IMR-90 (cell line): Measurements from ENCODE around the gene JMJD7. TPM values are rescaled to one million over a fixed set of nuclear protein-coding genes. Genes with fewer than 3 reads are reported as not detected.

Source experiments
- ATAC-seq: fragments of 200-7000 bp; cut with Tn5 transposase; 2 replicates; pipeline ENCODE4 v1.9.1; 2020; ENCODE audit warnings: low read depth, mild to moderate bottlenecking, moderate library complexity
- BruUV-seq: library from RNA; stranded (reverse); fragments of 400-500 nt; replicated peaks from 2 replicates; lab custom pipeline; 2021; lab: Mats Ljungman, UMichigan
- CTCF ChIA-PET: fragments of 300-600 bp; formaldehyde crosslinking; extraction: SDS; loops from one replicate; lab custom pipeline; 2021; ENCODE audit warnings: antibody characterized with exemption; lab: Yijun Ruan, JAX
- POLR2A ChIA-PET: fragments of 300-600 bp; sonication (Branson Sonifier 250); formaldehyde crosslinking; loops from one replicate; lab custom pipeline; 2022; ENCODE audit warnings: antibody characterized with exemption; ENCODE audit not compliant: unreplicated experiment; lab: Charles Lee
- DNase-seq: peaks from one replicate; pipeline ENCODE4 v3.0.0; 2013
- H2AFZ ChIP-seq: replicated peaks from 2 replicates; pipeline ENCODE3; 2013; ENCODE audit warnings: low read length, mild to moderate bottlenecking; ENCODE audit not compliant: poor library complexity
- H2AK5ac ChIP-seq: 2 replicates; pipeline ENCODE4 v1.6.1; 2013; ENCODE audit warnings: low read depth, low read length, inconsistent platforms
- H2AK9ac ChIP-seq: replicated peaks from 2 replicates; pipeline ENCODE3; 2013; ENCODE audit warnings: mild to moderate bottlenecking, low read depth, low read length, moderate library complexity; ENCODE audit not compliant: poor library complexity
- H2BK120ac ChIP-seq: 2 replicates; pipeline ENCODE4 v1.6.1; 2013; ENCODE audit warnings: low read depth, low read length, inconsistent platforms
- H2BK15ac ChIP-seq: 3 replicates; pipeline ENCODE4 v1.6.1; 2013; ENCODE audit warnings: low read depth, low read length, inconsistent platforms
- H2BK20ac ChIP-seq: 2 replicates; pipeline ENCODE4 v1.6.1; 2013; ENCODE audit warnings: low read depth, mild to moderate bottlenecking, inconsistent platforms, low read length, moderate library complexity
- H2BK5ac ChIP-seq: 2 replicates; pipeline ENCODE4 v1.6.1; 2013; ENCODE audit warnings: mild to moderate bottlenecking, low read depth, low read length, inconsistent platforms; ENCODE audit not compliant: poor library complexity, severe bottlenecking
- H3K14ac ChIP-seq: replicated peaks from 2 replicates; pipeline ENCODE4 v1.6.1; 2013; ENCODE audit warnings: low read depth, low read length, inconsistent platforms
- H3K18ac ChIP-seq: 2 replicates; pipeline ENCODE4 v1.6.1; 2013; ENCODE audit warnings: low read depth, low read length, control low read depth
- H3K23ac ChIP-seq: 2 replicates; pipeline ENCODE4 v1.6.1; 2013; ENCODE audit warnings: low read depth, low read length, inconsistent platforms
- H3K27ac ChIP-seq: 2 replicates; pipeline ENCODE4 v1.5.1; 2013; ENCODE audit warnings: mild to moderate bottlenecking, control low read depth, low read length; ENCODE audit not compliant: insufficient read depth
- H3K27me3 ChIP-seq: 2 replicates; pipeline ENCODE4 v1.6.1; 2013; ENCODE audit warnings: low read length; ENCODE audit not compliant: control insufficient read depth, insufficient read depth
- H3K36me3 ChIP-seq: 2 replicates; pipeline ENCODE4 v1.6.1; 2013; ENCODE audit warnings: low read length, mixed read lengths; ENCODE audit not compliant: control insufficient read depth, insufficient read depth
- H3K4ac ChIP-seq: 2 replicates; pipeline ENCODE4 v1.6.1; 2013; ENCODE audit warnings: low read depth, low read length, inconsistent platforms
- H3K4me1 ChIP-seq: 2 replicates; pipeline ENCODE4 v1.6.1; 2013; ENCODE audit warnings: low read length, mixed read lengths; ENCODE audit not compliant: control insufficient read depth, insufficient read depth
- H3K4me2 ChIP-seq: 2 replicates; pipeline ENCODE4 v1.6.1; 2013; ENCODE audit warnings: low read depth, mild to moderate bottlenecking, control low read depth, low read length, moderate library complexity
- H3K4me3 ChIP-seq: 2 replicates; pipeline ENCODE4 v1.5.1; 2013; ENCODE audit warnings: low read depth, mild to moderate bottlenecking, control low read depth, low read length, moderate library complexity; ENCODE audit not compliant: insufficient read depth
- H3K56ac ChIP-seq: 2 replicates; pipeline ENCODE4 v1.6.1; 2013; ENCODE audit warnings: low read length, inconsistent platforms; ENCODE audit not compliant: insufficient read depth; ENCODE audit errors: extremely low read depth
- H3K79me1 ChIP-seq, 2 experiments: 2 replicates each; pipeline ENCODE4 v1.6.1; 2013; ENCODE audit warnings: low read length in 2 of 2, inconsistent platforms in 1 of 2, low read depth in 1 of 2
- H3K9ac ChIP-seq: 2 replicates; pipeline ENCODE4 v1.6.1; 2013; ENCODE audit warnings: low read depth, low read length, control low read depth
- H3K9me1 ChIP-seq: 2 replicates; pipeline ENCODE4 v1.6.1; 2013; ENCODE audit warnings: low read length, inconsistent platforms; ENCODE audit not compliant: insufficient read depth
- H3K9me3 ChIP-seq: 2 replicates; pipeline ENCODE4 v1.6.1; 2013; ENCODE audit warnings: low read length; ENCODE audit not compliant: control insufficient read depth, insufficient read depth
- H4K20me1 ChIP-seq: 2 replicates; pipeline ENCODE4 v1.6.1; 2013; ENCODE audit warnings: low read length, inconsistent platforms; ENCODE audit not compliant: insufficient read depth
- H4K5ac ChIP-seq: 2 replicates; pipeline ENCODE4 v1.6.1; 2013; ENCODE audit warnings: mild to moderate bottlenecking, low read depth, low read length, control low read depth
- H4K8ac ChIP-seq, 2 experiments: 2 replicates each; pipeline ENCODE4 v1.6.1; 2013; ENCODE audit warnings: low read depth in 2 of 2, low read length in 2 of 2, control low read depth in 1 of 2, inconsistent platforms in 1 of 2
- H4K91ac ChIP-seq: 2 replicates; pipeline ENCODE4 v1.6.1; 2013; ENCODE audit warnings: low read depth, low read length, inconsistent platforms; ENCODE audit not compliant: insufficient read depth
- CEBPB ChIP-seq: IDR thresholded peaks from 2 replicates; pipeline ENCODE4 v1.6.1; 2012; ENCODE audit warnings: low read depth, low read length, improper control_type of control experiment
- CTCF ChIP-seq: conservative IDR thresholded peaks from 2 replicates; pipeline ENCODE4 v1.5.1; 2012; ENCODE audit warnings: mild to moderate bottlenecking, low read depth, low read length, improper control_type of control experiment
- ELK1 ChIP-seq: fragments of 150-350 bp; IDR thresholded peaks from 2 replicates; pipeline ENCODE4 v1.6.1; 2016; ENCODE audit warnings: low read depth, mild to moderate bottlenecking, low read length, moderate library complexity, borderline replicate concordance
- FOS ChIP-seq: fragments of 150-350 bp; IDR thresholded peaks from 2 replicates; pipeline ENCODE4 v1.6.1; 2016; ENCODE audit warnings: low read depth, low read length
- MAFK ChIP-seq: IDR thresholded peaks from 2 replicates; pipeline ENCODE4 v1.6.1; 2012; ENCODE audit warnings: low read depth, low read length, improper control_type of control experiment
- MAZ ChIP-seq: IDR thresholded peaks from 2 replicates; pipeline ENCODE4 v1.6.1; 2012; ENCODE audit warnings: low read depth, mild to moderate bottlenecking, low read length, improper control_type of control experiment, moderate library complexity, borderline replicate concordance
- MXI1 ChIP-seq: IDR thresholded peaks from 2 replicates; pipeline ENCODE4 v1.6.1; 2012; ENCODE audit warnings: low read depth, mild to moderate bottlenecking, low read length, moderate library complexity, borderline replicate concordance
- RFX5 ChIP-seq: IDR thresholded peaks from 2 replicates; pipeline ENCODE4 v1.8.0; 2012; ENCODE audit warnings: low read depth, mild to moderate bottlenecking, low read length, moderate library complexity
- SMC3 ChIP-seq: fragments of 150-350 bp; IDR thresholded peaks from 2 replicates; pipeline ENCODE4 v1.6.1; 2016; ENCODE audit warnings: low read depth, mild to moderate bottlenecking, antibody characterized with exemption, low read length, moderate library complexity
- USF2 ChIP-seq: fragments of 150-350 bp; IDR thresholded peaks from 2 replicates; pipeline ENCODE4 v1.6.1; 2017; ENCODE audit warnings: mild to moderate bottlenecking, antibody characterized with exemption, low read length, low read depth
- WGBS, 2 experiments: methylation state at CpG; one replicate each; pipeline versions ENCODE4 v1.1.5 to v1.1.7; 2013; ENCODE audit warnings: missing lambda C conversion rate in 2 of 2; ENCODE audit not compliant: insufficient read length in 1 of 2; ENCODE audit errors: extremely low coverage in 2 of 2; 5-methylcytosine and 5-hydroxymethylcytosine counted together
- dilution Hi-C: fragments of 300-500 bp; cut with HindIII; formaldehyde crosslinking; loops from one replicate; pipeline ENCODE4 v1.14.3; 2018; ENCODE audit warnings: low sequenced_read_pairs; ENCODE audit not compliant: unreplicated experiment
- in situ Hi-C: fragments of 300-500 bp; cut with MboI; formaldehyde crosslinking; loops from 3 replicates; pipeline ENCODE4 v1.14.3; 2019; ENCODE audit warnings: low sequenced_read_pairs, inconsistent platforms, mixed read lengths
- intact Hi-C: fragments of 100-400 bp; cut with micrococcal nuclease; formaldehyde crosslinking; loops from 2 replicates; pipeline ENCODE4 v1.10.0; 2022
- polyA plus RNA-seq, 3 experiments: library from polyadenylated mRNA; depleted of rRNA; stranded (reverse); fragments of >200 nt; gene quantifications; 2 replicates each; pipeline ENCODE4 v1.2.3, GENCODE V29; 2012; ENCODE audit warnings: low replicate concordance in 1 of 3
- total RNA-seq: library from RNA; depleted of rRNA; stranded (reverse); fragments of >200 nt; gene quantifications from 2 replicates; pipeline ENCODE4 v1.2.3, GENCODE V29; 2012

The JMJD7 gene
- total and polyA plus RNA-seq, 2 of the 4 experiments (the other 2 are of a cell fraction): 5.0 to 6.3 TPM

GRCh38 chr15:41851755-41852370 lies 24.0 kb downstream of the JMJD7 start:
- Histone ChIP-seq H3K27me3 (peaks cover 22% of the 10 kb centered on the region; the same call in 1 of the 2 replicates), H2BK15ac (no peak overlapping the region), H3K79me1 (no peaks in the 10 kb centered on the region), H4K91ac (no peak overlapping the region), H3K4me3 (no peak overlapping the region), H3K9me1 (no peaks in the 10 kb centered on the region), H3K4me2 (no peak overlapping the region), H2BK20ac (no peak overlapping the region), H3K56ac (no peak overlapping the region), H2AK9ac (no peak overlapping the region), H2BK120ac (no peak overlapping the region), H3K18ac (no peak overlapping the region), H3K9me3 (no peaks in the 10 kb centered on the region), H4K5ac (no peak overlapping the region), H3K23ac (no peak overlapping the region), H3K4ac (no peak overlapping the region), H2AK5ac (no peak overlapping the region), H4K20me1 (no peaks in the 10 kb centered on the region), H3K9ac (no peak overlapping the region), H3K4me1 (no peaks in the 10 kb centered on the region; the same call in 1 of the 2 replicates), H3K14ac (no peak overlapping the region), H2AFZ (no peak overlapping the region), H2BK5ac (no peak overlapping the region), H4K8ac (no peak overlapping the region), H3K36me3 (peaks cover 9% of the 10 kb centered on the region), H3K27ac (no peak overlapping the region)
- WGBS, 2 experiments: no CpG with 5 or more reads among the region's 8 CpGs
- ATAC-seq (no peak), DNase-seq (no peak)
- ChIA-PET CTCF (no interaction called here), POLR2A (no interaction called here)
- in situ Hi-C loops (no loop called here), intact Hi-C loops (no loop called here), dilution Hi-C loops (no loop called here)
- no peak for TF ChIP-seq MXI1
- no peak for TF ChIP-seq USF2
- TF ChIP-seq CTCF: no peak
- TF ChIP-seq CEBPB: no peak
- TF ChIP-seq MAZ: no peak
- no peak for TF ChIP-seq ELK1
- no peak for TF ChIP-seq SMC3
- TF ChIP-seq RFX5: no peak
- no peak for TF ChIP-seq FOS
- no peak for TF ChIP-seq MAFK
- BruUV-seq: no TSS peak
